ENCODE measurements around the gene SPATA9.
A peak's percentile ranks its signal among the peaks of the same experiment; 100 is the strongest.

The SPATA9 gene, protein sequence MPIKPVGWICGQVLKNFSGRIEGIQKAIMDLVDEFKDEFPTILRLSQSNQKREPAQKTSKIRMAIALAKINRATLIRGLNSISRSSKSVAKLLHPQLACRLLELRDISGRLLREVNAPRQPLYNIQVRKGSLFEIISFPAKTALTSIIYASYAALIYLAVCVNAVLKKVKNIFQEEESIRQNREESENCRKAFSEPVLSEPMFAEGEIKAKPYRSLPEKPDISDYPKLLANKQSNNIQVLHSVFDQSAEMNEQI

DNA sequence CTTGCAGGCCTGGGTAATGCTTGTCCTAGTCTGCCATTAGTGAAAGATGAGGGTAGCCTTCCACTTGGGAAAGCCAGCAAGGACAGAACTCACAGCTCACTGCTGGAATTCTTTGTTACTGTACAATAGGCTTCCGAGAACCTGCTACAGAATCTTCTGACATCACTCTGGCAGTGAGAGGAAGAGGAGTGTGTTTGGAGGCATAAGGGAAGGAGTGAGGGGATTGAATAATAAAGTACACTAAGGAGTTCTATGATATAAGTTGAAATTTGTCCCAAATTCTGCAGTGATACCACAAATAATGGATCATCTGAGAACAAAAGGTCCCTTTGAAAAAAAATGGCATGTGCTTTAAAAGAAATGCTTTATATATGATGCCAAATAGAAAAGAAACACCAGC, at the start of gene SPATA9:
Gene SPATA9, minus strand, starts transcription at position 101 of the 400 bp plus-strand sequence. CDS start 137 bp downstream, outside the sequence.
- DNase-seq (ENCODE audit: low spot score), result no peak

DNA sequence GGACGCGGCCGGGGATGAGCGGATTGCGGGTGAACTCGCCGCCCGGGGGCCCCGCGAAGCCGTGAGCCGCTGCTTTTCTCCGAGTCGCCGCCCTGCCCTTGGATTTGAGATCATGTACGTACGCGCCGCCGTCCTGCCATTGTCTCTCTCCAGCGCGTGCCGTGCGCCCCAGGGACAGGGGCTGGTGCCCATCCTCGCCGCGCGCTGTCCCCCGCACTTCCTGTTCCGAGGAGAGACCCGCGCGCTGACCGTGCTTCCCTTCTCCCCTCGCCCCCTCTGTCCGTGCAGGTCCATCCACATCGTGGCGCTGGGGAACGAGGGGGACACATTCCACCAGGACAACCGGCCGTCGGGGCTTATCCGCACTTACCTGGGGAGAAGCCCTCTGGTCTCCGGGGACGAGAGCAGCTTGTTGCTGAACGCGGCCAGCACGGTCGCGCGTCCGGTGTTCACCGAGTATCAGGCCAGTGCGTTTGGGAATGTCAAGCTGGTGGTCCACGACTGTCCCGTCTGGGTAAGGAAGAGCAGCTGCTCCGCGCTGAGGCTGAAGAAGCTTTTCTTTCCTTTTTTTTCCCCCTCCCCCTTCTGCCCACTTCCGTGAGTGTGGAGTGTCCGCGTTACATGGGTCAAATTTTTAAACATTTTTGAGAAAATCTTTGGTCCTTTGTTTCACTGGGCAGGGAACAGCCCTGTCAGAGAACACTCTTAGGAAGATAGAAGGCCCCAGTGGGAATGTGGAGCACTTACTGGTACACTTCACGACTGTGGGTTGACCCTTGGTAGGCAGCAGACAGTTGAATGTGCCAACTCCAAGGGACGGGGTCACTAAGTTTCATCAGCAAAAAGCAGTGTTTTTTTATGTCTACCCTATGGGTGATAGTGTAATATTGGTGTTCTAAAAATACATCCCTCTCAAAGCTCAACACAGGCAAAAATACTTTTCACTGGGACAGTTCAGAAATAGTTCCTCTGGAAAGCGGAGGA, 49.1 kb upstream of the SPATA9 start:
- DNase-seq (ENCODE audit: low spot score), result peak; percentile 41

DNA sequence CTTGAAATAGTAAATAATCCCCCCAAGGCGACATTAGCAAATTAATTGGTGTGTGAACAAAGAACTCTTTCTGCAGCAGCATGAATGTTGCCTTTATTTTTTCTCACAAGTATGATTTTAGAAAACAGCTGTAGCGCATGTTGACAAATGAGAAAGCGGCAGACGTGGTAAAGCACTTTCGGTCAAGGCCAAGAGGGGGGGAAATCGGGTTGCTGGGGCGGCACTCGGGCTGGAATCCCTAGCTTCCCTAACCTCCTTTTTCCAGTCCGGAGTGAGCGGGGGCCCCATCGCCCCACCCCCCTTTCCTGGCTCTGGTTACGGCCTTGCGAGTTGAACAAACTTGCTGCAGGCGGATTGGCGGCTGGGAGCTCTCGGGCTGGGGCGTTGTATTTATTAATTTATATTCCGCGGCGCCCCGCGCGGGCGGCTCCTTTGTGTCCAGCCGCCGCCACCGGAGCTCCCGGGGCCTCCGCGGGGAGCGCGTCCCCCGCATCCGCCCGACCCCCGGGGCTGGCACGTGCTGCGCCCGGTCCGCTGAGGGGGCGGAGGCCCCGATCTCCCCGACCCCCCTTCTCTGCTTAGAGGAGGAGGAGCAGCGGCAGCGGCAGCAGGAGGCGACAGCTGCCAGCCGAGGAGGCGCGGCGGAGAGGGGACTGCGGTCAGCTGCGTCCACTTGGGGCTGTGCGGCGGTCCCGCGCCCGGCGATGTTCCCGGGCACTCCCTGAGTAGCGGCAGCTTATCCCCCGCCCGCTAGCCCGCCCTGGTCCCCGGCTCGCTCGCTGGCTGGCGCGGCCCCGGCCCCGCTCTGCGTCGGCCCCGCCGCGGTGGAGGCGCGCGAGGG, 48.2 kb upstream of the SPATA9 start, which contains the start of gene RHOBTB3:
Gene RHOBTB3, plus strand, starts transcription at position 607 of the 841 bp plus-strand sequence. CDS start 347 bp downstream, outside the sequence.
- DNase-seq (ENCODE audit: low spot score), result peak; percentile 58

DNA sequence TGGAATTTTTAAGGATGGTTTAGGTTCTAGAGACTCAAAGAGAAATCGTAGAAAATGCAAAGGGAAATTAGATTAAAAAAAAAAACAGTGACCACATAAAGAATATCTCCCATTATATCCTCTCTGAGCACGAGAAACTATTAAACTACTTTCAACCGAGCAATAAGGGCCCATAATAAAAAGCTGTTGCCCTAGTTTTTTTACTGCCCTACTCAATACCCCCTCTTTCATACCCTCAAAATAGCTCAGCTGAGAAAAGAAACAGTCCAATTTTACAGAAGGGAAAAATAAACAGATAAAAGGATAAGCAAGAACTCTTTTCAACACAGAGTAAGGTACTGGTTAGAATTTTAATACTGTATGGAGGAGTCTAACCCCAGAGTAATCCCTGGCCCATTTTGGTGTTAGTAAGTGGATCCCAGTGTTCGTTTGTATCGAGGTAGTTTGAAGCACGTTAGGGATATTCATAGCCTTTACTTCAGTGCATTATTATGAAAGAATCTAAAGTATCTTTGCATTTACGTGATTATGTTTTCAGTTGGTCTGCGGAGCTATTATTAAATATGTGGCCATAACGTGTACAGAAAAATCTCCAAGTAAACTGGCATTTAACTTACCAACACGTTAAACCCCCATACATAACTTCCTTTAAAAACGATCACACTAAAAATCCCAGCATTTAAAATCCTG, 47.4 kb upstream of the SPATA9 start:
- no peak for DNase-seq (ENCODE audit: low spot score)

DNA sequence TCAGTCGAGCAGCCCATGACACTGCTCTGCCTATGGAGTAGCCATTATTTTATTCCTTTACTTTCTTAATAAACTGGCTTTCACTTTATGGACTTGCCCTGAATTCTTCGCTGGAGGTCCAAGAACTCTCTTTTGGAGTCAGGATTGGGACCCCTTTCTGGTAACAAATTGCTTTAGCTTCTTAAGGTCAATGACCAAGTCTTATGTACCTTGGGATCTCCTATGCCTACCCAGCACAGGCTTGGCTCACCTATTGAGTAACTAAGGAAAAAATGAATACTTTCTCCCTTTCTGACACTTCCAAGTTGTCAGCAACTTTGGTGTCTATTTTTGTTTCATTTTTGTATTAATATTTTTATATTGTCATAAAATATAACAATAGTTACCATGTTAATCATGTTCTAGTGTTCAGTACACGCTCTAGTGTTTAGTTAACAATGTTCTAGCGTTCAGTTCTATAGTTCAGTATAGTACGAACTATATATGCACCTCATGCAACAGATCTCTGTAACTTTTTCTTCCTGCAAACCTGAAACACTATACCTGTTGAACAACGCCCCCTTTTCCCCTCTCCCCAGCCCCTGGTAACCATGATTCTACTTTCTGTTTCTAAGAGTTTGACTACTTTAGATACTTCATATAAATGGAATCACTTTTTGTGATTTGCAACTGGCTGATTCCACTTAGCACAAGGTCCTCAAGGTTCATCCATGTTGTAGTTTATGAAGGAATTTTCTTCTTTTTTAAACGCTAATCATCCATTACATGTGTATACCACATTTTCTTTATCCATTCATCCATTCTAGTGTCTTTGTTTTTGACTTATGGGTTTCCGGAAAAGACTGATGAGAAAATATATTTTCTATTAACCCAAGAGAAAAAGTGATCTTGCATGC, 46.6 kb upstream of the SPATA9 start:
- no peak for DNase-seq (ENCODE audit: low spot score)

DNA sequence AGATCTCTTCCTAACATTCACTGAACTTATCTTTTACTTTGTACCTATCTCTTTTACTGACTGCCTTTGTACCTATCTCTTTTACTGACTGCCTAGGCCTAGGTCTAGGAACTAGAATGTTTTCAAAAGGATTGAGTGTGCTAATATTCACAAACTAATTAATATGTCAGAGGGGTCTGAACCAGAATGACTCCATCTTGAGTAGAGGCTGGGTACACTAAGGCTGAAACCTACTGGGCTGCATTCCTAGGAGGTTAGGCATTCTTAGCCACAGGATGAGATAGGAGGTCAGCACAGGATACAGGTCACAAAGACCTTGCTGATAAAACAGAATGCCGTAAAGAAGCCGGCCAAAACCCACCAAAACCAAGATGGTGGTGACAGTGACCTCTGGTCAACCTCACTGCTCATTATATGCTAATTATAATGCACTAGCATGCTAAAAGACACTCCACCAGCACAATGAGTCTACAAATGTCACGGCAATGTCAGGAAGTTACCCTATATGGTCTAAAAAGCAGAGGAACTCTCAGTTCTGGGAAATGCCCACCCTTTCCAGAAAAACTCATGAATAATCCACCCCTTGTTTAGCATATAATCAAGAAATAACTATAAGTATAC, 45.8 kb upstream of the SPATA9 start:
- no peak for DNase-seq (ENCODE audit: low spot score)

DNA sequence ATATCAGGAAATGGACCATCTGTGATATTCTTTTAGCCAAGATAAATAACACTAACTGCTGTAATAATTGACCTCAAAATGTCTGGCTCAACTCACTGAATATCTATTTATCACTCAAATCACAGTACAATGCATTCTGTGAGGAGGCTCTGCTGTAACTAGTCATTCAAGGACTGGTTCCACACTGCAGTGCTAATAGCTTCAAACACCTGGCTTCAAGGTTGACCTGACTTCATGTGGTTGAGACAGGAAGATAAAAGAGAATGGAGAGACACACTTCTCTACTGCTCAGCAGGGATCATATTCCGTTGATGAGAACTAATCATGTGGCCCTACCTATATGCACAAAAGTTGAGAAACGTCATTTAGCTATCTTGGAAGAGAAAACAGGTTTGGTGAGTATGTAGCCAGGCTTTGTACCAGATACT, 45.0 kb upstream of the SPATA9 start:
- peak; percentile 41 for DNase-seq (ENCODE audit: low spot score)

DNA sequence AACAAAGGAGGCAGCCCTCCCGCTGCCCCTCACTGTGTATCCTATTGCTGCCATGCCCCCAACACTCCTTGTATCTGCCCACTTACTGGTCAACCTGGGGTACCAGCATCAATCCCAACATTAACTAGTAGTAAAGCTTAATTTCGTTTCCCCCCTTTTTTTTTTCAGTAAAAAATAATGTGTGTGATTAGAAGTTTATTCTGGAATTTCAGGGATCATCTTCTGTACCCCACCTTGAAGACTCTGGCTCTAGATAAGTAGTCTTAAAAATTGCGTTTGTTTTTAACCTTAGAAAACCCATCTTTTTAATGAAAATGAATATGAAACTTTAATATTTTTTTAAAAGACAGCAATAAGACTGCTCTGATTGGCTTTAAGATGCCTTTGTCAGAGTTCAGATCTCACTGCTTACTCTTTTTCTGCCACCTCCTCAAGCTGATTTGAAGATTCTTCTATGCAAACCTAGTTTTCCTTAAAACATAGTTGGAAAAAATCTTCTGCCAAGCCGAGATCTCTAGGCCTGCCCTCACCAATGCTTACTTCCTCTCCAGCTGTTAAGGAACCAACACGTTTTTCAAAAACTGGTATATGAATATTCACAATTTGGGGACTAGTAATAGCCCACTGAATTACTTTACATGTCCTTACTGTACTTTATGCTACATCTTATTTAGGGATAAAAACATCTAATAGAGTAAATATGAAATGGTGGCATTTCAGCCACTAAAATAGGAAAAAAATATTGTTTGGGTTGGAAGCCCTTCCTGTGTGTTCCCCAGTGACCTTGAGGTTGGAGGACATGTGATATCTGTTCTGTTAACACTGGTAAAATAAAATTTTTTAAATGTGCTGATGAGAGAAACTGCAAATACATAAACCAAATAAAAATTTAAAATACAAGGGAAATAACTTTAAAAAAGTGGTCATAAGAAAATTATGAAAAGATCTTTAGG, 44.3 kb upstream of the SPATA9 start:
- no peak for DNase-seq (ENCODE audit: low spot score)

DNA sequence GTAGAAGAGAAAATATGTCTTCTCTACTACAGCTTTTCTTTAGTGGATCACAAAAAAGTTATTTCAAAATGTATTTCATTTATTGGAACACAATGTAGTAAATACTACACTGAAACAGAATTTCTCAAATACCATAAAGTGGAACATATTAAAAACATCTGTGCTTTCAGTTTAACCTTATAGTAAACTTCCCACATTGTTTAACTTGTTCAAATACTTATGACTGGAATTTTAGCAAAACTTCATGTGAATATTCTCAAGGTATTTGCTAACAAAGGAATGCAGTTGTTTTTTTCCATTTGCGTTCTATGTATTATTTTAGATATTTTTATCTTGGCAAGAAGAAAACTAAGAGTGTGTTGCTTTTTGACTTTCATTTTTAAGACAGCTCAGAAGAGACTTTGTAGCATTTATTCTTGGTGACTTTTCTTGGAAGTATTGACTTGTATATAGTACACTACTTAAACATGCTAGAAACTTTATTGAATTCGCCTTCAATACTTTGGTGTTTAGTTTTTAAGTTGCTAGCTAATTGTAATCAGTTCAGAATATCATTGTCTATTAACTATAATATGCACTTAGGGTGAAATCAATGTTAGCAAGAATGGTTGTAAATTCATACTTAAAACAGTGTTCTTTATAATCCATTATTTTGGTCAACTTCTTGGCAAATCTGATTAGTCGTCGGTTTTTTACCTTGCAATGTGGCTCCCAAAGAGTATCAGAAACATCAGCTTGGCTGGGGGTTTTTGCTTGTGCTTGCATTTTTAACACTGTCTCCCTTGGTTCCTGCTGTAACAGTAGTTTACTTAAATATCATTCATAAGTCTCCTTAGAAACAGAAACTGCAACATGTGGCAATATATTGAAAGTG, 43.4 kb upstream of the SPATA9 start:
- no peak for DNase-seq (ENCODE audit: low spot score)

DNA sequence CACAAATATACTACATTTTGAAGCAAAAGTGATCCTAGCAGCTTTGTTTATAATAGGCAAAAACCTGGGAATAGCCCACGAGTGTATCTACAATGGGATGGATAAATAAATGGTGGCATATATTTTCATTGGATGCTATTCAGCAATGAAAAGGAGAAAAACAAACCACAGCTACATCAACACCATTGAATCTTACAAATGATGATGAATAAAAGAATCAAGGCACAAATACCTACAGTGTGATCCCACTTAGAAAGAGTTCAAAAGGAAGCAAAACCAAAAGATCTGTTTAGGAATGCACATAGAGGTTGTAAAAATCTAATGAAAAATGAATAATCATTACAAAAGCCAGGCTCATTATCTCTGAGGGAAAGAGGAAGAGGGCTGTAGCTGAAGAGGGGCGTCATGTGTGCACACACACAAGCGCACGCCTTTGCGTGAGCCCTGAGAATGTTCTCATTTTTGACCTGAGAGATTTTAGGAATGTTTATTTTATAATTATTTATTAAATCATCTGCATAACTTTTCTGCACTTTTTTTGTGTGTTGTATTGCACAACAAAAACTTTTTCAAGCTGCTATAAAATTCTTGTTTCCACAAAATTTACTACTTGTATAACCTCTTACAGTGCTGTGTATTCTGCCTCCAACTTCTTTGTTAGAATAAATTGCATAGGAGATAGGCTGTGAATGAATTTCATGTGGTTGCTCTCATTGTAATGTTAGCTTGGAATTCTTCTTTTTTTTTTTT, 42.5 kb upstream of the SPATA9 start:
- no peak for DNase-seq (ENCODE audit: low spot score)

DNA sequence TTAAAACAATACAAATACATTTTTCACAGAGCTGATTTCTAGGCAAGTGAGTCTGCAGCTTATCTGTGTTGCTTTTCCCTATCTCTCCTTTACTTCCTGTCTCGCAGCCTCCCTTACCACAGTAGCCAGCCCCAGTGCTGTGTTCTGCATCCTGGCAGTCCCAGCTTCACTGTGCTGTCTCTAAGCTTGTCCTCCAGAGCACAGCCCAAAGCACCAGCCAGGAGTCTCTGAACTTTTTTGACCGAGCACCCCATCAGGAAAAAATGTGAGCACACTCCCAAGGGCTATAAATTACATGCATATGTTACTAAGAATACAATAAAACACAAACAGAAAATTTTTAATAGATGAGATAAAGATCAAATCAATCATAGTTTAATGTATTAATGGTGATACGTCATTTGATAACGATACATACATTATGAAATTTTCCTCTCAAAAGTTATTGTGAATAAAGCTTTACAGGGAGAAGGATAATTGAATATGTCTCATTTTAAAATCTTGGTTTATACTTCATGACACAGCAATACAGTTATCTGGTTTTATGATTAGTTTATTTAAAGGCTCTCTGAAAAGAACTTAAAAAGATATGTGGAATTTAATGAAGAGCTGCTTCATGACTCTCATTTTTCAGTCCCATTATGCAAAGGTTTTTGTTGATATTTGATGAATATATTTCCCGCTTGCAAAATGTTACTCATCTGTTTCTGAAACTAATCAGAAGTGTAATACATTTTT, 41.0 kb upstream of the SPATA9 start:
- no peak for DNase-seq (ENCODE audit: low spot score)

DNA sequence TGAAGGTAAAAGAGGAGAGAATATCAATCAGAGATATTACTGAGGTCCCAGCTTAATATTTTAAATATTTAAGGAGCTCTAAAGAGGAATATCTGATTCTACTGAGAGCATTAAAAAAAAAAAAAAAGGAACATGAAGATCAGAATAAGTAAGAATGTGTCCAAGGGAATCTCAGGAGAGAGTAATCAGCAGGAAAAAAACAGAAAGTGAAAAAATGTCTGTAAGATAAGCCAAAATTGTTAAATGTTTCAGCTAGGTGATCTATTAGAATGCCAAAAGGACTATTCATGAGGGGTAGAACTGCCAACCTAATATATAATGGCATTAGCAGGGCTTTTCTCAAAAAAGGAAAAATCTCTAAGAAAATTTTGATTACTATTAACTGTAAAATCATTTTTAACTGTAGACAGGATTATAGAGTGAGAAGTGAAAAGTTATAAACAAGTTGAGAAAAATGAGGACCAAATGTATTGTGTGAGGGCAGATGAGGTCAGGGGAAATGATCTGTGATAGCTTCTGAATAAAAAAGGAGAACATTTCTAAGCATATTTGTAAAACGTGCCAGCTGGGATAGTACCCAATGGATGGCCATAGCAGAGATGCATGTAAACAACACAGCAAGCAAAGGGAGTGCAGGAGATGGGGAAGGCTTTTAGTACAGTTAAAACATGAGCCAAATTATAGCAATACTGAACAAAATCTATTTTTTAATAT, 38.9 kb upstream of the SPATA9 start:
- DNase-seq (ENCODE audit: low spot score), result no peak

DNA sequence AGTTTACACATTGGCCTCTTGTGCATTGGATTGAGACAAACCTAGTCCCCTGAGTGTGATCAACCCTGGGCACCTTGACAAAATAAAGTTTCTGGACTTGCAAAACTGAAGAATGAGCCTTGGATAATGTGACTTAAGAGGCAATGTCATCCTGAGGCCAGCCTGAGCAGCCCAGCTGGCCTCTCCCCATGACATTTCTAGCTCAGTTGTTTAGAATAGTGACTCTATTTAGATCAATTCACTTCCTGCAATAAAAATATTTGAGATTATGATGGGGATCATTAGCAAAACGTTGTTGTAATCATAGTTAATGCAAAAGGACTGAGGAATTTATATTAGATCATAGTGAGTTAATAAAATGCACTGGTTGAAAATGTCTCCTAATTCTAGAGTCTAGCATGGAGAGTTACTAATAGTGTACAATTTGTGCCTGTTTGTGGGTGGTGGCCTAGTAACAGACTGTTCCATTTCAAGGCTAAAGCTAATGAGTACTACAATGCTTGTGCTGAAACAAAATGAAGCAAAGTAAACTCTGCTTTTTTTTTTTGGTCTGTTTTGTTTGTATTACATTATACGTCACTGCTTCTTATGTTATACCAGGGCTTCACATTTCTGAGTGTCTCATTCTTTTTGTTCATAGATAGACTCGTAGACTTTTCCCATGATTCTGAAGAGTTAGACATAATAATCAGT, 37.4 kb upstream of the SPATA9 start:
- no peak for DNase-seq (ENCODE audit: low spot score)

DNA sequence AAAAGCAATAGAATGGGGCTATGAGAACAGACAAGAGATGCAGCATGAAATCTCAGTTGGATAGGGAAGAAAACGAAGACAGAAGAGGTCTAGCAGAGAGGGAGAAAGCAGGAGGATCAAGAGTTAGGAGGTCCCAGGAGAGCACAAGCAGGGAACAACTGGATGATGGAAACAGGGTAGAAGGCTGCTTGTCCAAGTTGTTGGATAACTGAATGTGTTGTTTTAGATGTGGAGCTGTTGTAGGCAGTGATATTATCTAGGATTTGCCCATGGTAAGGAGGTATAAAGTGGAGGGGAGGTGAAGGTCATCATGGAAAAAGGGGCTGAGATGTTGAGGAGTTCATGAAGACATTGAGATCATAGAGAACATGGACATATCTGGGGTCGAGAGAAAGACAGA, 35.9 kb upstream of the SPATA9 start:
- DNase-seq (ENCODE audit: low spot score), result no peak

DNA sequence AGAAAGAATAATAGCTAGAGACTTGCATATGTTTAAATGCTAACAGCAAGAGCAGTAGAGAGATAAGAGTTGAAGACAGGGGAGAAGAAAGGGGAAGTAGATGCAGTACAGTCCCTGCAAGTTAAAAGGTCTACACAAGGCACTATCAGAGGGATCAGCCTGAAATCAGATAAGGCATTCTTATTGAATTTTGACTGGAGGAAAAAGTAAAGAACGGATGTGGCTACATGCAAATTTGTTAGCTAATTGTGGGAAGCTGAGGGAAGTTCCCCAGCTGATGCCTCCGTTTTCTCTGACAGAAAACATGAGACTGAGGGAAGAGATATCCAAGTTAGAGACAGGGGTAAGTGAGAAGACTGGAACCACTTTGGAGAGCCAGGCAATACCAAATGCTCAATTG, 35.4 kb upstream of the SPATA9 start:
- no peak for DNase-seq (ENCODE audit: low spot score)
